ENCODE results near the gene TRIM61. TPM values are rescaled to one million over a fixed set of nuclear protein-coding genes. Genes with fewer than 3 reads are reported as not detected.

TRIM61 gene
- total and polyA plus RNA-seq, 2 of the 4 experiments (the other 2 are of a cell fraction), result 1.5 to 4.7 TPM

- no peak overlapping the region for H2BK15ac ChIP-seq (ENCODE audit: low read depth, low read length)
- BruUV-seq (replicated peaks), result no TSS peak
- no peak overlapping the region for H2AK5ac ChIP-seq (ENCODE audit: low read depth, low read length)
- H3K27me3 ChIP-seq (ENCODE audit: control insufficient read depth, insufficient read depth, low read length), result no peaks in the 10 kb centered on the region; the same call in 1 of the 2 replicates
- no peak overlapping the region for H3K23ac ChIP-seq (ENCODE audit: low read depth, low read length)
- no peak overlapping the region for H2AK9ac ChIP-seq (replicated peaks; ENCODE audit: low read depth, low read length, poor library complexity)
- no peak overlapping the region for H3K4me2 ChIP-seq (ENCODE audit: low read depth, low read length)
- intact Hi-C loops (cut with micrococcal nuclease) (no loop called here), dilution Hi-C loops (cut with HindIII; ENCODE audit: low sequenced_read_pairs, unreplicated experiment) (no loop called here), in situ Hi-C loops (cut with MboI; ENCODE audit: low sequenced_read_pairs) (no loop called here)
- no peak overlapping the region for H4K5ac ChIP-seq (ENCODE audit: low read depth, low read length)
- no peak overlapping the region for H2BK120ac ChIP-seq (ENCODE audit: low read depth, low read length)
- H3K9ac ChIP-seq (ENCODE audit: low read depth, low read length), result no peak overlapping the region
- no peaks in the 10 kb centered on the region for H3K79me1 ChIP-seq (ENCODE audit: low read depth in 1 of 2, low read length in 2 of 2)
- no peak overlapping the region for H3K4me3 ChIP-seq (ENCODE audit: insufficient read depth, low read depth, low read length)
- H3K18ac ChIP-seq (ENCODE audit: low read depth, low read length), result no peak overlapping the region
- H3K56ac ChIP-seq (ENCODE audit: extremely low read depth, insufficient read depth, low read length), result no peak overlapping the region
- H4K8ac ChIP-seq (ENCODE audit: low read depth in 2 of 2, low read length in 2 of 2), result no peak overlapping the region
- no peak overlapping the region for H2AFZ ChIP-seq (replicated peaks; ENCODE audit: low read length, poor library complexity)
- H2BK5ac ChIP-seq (ENCODE audit: low read depth, low read length, poor library complexity, severe bottlenecking), result no peak overlapping the region
- no peaks in the 10 kb centered on the region for H3K4me1 ChIP-seq (ENCODE audit: control insufficient read depth, insufficient read depth, low read length)
- ATAC-seq (ENCODE audit: low read depth), result no peak
- no peak for DNase-seq
- no peak overlapping the region for H3K14ac ChIP-seq (replicated peaks; ENCODE audit: low read depth, low read length)
- no peak for TF ChIP-seq CTCF (conservative IDR thresholded peaks at IDR 0.05; ENCODE audit: low read depth, low read length)
- TF ChIP-seq CEBPB (IDR thresholded peaks at IDR 0.05; ENCODE audit: low read depth, low read length), result no peak
- TF ChIP-seq RCOR1 (IDR thresholded peaks at IDR 0.05; ENCODE audit: insufficient replicate concordance, low read length), result no peak
- no peak for TF ChIP-seq RAD21 (IDR thresholded peaks at IDR 0.05; ENCODE audit: low read length)
- TF ChIP-seq SMC3 (IDR thresholded peaks at IDR 0.05; ENCODE audit: low read depth, low read length), result no peak
- TF ChIP-seq ELK1 (IDR thresholded peaks at IDR 0.05; ENCODE audit: borderline replicate concordance, low read depth, low read length), result no peak
- TF ChIP-seq POLR2A (IDR thresholded peaks at IDR 0.05; ENCODE audit: low read depth, low read length), result no peak
- no peak for TF ChIP-seq RFX5 (IDR thresholded peaks at IDR 0.05; ENCODE audit: low read depth, low read length)
- no peak for TF ChIP-seq NFE2L2 (IDR thresholded peaks at IDR 0.05; ENCODE audit: low read depth, low read length)
- no peak for TF ChIP-seq MAFK (IDR thresholded peaks at IDR 0.05; ENCODE audit: low read depth, low read length)
- ChIA-PET CTCF (no interaction called here), POLR2A (ENCODE audit: unreplicated experiment) (no interaction called here)
- no peak overlapping the region for H4K91ac ChIP-seq (ENCODE audit: insufficient read depth, low read depth, low read length)
- H3K9me3 ChIP-seq (ENCODE audit: control insufficient read depth, insufficient read depth, low read length), result no peaks in the 10 kb centered on the region
- no peaks in the 10 kb centered on the region for H3K9me1 ChIP-seq (ENCODE audit: insufficient read depth, low read length)
- no peak overlapping the region for H3K27ac ChIP-seq (ENCODE audit: insufficient read depth, low read length)
- H4K20me1 ChIP-seq (ENCODE audit: insufficient read depth, low read length), result no peaks in the 10 kb centered on the region
- no CpG with 5 or more reads among the region's 4 CpGs for WGBS, 2 experiments (ENCODE audit: extremely low coverage in 2 of 2, insufficient read length in 1 of 2)
- no peak overlapping the region for H2BK20ac ChIP-seq (ENCODE audit: low read depth, low read length)
- no peaks in the 10 kb centered on the region for H3K36me3 ChIP-seq (ENCODE audit: control insufficient read depth, insufficient read depth, low read length)
- H3K4ac ChIP-seq (ENCODE audit: low read depth, low read length), result no peak overlapping the region
Observed at GRCh38 chr4:164948975-164949374, 28.5 kb downstream of the TRIM61 start.

All from IMR-90 (cell line).